Measurements from ENCODE around the gene ARL6. TPM values are rescaled to one million over a fixed set of nuclear protein-coding genes. Genes with fewer than 3 reads are reported as not detected.
"Not testable (repeated sequence)": the region's sequence is repeated elsewhere in the genome, so short reads cannot be mapped to it uniquely, and the experiment has no call there.

The ARL6 gene
- total RNA-seq, 1 experiment from 2014 or later, result 8.8 TPM

- intact Hi-C loops (cut with micrococcal nuclease; ENCODE audit: unreplicated experiment), result no loop called here
- no peak for TF ChIP-seq TCF7L2 (IDR thresholded peaks at IDR 0.05; ENCODE audit: low read depth, low read length)
- TF ChIP-seq, protein P1, sequence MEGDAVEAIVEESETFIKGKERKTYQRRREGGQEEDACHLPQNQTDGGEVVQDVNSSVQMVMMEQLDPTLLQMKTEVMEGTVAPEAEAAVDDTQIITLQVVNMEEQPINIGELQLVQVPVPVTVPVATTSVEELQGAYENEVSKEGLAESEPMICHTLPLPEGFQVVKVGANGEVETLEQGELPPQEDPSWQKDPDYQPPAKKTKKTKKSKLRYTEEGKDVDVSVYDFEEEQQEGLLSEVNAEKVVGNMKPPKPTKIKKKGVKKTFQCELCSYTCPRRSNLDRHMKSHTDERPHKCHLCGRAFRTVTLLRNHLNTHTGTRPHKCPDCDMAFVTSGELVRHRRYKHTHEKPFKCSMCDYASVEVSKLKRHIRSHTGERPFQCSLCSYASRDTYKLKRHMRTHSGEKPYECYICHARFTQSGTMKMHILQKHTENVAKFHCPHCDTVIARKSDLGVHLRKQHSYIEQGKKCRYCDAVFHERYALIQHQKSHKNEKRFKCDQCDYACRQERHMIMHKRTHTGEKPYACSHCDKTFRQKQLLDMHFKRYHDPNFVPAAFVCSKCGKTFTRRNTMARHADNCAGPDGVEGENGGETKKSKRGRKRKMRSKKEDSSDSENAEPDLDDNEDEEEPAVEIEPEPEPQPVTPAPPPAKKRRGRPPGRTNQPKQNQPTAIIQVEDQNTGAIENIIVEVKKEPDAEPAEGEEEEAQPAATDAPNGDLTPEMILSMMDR (IDR thresholded peaks at IDR 0.05), result no peak
- no peak for TF ChIP-seq POLR2AphosphoS5 (IDR thresholded peaks at IDR 0.05; ENCODE audit: low read depth, low read length)
- TF ChIP-seq SIN3A (IDR thresholded peaks at IDR 0.05; ENCODE audit: borderline replicate concordance, insufficient read depth, low read depth, low read length), result no peak
- no peak for TF ChIP-seq REST (IDR thresholded peaks at IDR 0.05; ENCODE audit: insufficient read depth in 1 of 2, low read depth in 2 of 2, low read length in 1 of 2)
- in situ Hi-C loops (cut with HindIII; ENCODE audit: low pct_unique_long_range_greater_than_20kb, low sequenced_read_pairs), result no loop called here
- no peaks in the 10 kb centered on the region for H3K36me3 ChIP-seq (ENCODE audit: control insufficient read depth, insufficient read depth, low read length)
- H3K27ac ChIP-seq (ENCODE audit: low read length), result no peak overlapping the region
- H3K9me3 ChIP-seq (ENCODE audit: control insufficient read depth, insufficient read depth, low read depth, low read length), result no peaks in the 10 kb centered on the region
- no peaks in the 10 kb centered on the region for H3K27me3 ChIP-seq (ENCODE audit: control insufficient read depth, insufficient read depth, low read length)
- ATAC-seq, result no peak
- peaks cover 14% of the 10 kb centered on the region for H3K4me1 ChIP-seq (ENCODE audit: control insufficient read depth, insufficient read depth, low read length)
- CTCF ChIA-PET, result no interaction called here
- DNase-seq (ENCODE audit: low read depth, low spot score), result no peak
- no peak overlapping the region for H3K4me3 ChIP-seq (ENCODE audit: low read depth in 2 of 2, low read length in 2 of 2)
- POLR2A ChIA-PET, result no interaction called here
- no TSS peak for BruUV-seq (replicated peaks)
Measured at GRCh38 chr3:97830638-97831037, 66.1 kb downstream of the ARL6 start.

DNA sequence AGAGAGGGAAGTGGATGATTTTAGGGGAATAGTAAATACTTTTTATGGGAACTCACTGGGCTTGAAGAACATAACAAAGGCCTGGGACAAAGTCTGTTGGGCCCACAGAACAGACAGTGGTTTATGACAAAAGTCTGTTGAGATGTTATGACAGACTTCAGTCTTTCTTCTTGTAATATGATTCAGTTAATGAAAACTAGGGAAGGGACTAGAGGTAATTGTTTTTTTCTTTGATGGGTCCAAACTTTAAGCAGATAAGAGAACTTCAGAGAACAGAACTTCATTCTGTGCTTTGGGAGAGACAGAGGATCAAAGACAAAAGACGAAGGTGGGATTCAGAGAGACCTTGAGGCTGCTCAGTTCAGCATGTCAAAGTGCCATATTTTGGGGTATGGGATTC is 66.6 kb downstream of the ARL6 start:
- CTCF ChIA-PET, result no interaction called here
- no peaks in the 10 kb centered on the region for H3K27me3 ChIP-seq (ENCODE audit: control insufficient read depth, insufficient read depth, low read length)
- peaks cover 14% of the 10 kb centered on the region for H3K4me1 ChIP-seq (ENCODE audit: control insufficient read depth, insufficient read depth, low read length)
- H3K4me3 ChIP-seq (ENCODE audit: low read depth in 2 of 2, low read length in 2 of 2), result no peak overlapping the region
- H3K36me3 ChIP-seq (ENCODE audit: control insufficient read depth, insufficient read depth, low read length), result no peaks in the 10 kb centered on the region
- no peaks in the 10 kb centered on the region for H3K9me3 ChIP-seq (ENCODE audit: control insufficient read depth, insufficient read depth, low read depth, low read length)
- intact Hi-C loops (cut with micrococcal nuclease; ENCODE audit: unreplicated experiment) (no loop called here), in situ Hi-C loops (cut with HindIII; ENCODE audit: low pct_unique_long_range_greater_than_20kb, low sequenced_read_pairs) (no loop called here)
- DNase-seq (ENCODE audit: low read depth, low spot score) (no peak), ATAC-seq (no peak)
- no TSS peak for BruUV-seq (replicated peaks)
- POLR2A ChIA-PET, result no interaction called here
- H3K27ac ChIP-seq (ENCODE audit: low read length), result no peak overlapping the region
- TF ChIP-seq POLR2AphosphoS5 (IDR thresholded peaks at IDR 0.05; ENCODE audit: low read depth, low read length) (no peak), REST (IDR thresholded peaks at IDR 0.05; ENCODE audit: insufficient read depth in 1 of 2, low read depth in 2 of 2, low read length in 1 of 2) (no peak), SIN3A (IDR thresholded peaks at IDR 0.05; ENCODE audit: borderline replicate concordance, insufficient read depth, low read depth, low read length) (no peak), TCF7L2 (IDR thresholded peaks at IDR 0.05; ENCODE audit: low read depth, low read length) (no peak)
- TF ChIP-seq, protein P1 (IDR thresholded peaks at IDR 0.05), result no peak

DNA sequence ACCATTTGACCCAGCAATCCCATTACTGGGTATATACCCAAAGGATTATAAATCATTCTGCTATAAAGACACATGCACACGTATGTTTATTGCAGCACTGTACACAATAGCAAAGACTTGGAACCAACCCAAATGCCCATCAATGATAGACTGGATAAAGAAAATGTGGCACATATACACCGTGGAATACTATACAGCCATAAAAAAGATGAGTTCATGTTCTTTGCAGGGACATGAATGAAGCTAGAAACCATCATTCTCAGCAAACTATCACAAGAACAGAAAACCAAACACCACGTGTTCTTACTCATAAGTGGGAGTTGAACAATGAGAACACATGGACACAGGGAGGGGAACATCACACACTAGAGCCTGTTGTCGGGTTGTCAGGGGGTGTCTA is 68.6 kb downstream of the ARL6 start:
- ATAC-seq; H3K27me3 ChIP-seq (ENCODE audit: control insufficient read depth, insufficient read depth, low read length); H3K4me1 ChIP-seq (ENCODE audit: control insufficient read depth, insufficient read depth, low read length); POLR2A ChIA-PET; DNase-seq (ENCODE audit: low read depth, low spot score); intact Hi-C loops (cut with micrococcal nuclease; ENCODE audit: unreplicated experiment); H3K4me3 ChIP-seq (ENCODE audit: low read depth in 2 of 2, low read length in 2 of 2); BruUV-seq (replicated peaks); CTCF ChIA-PET; H3K9me3 ChIP-seq (ENCODE audit: control insufficient read depth, insufficient read depth, low read depth, low read length); in situ Hi-C loops (cut with HindIII; ENCODE audit: low pct_unique_long_range_greater_than_20kb, low sequenced_read_pairs); H3K27ac ChIP-seq (ENCODE audit: low read length); H3K36me3 ChIP-seq (ENCODE audit: control insufficient read depth, insufficient read depth, low read length): not testable (repeated sequence)
